Smooth muscle cell (in vitro differentiated cells): ENCODE data around the gene CACNA1B. TPM values are rescaled to one million over a fixed set of nuclear protein-coding genes. Genes with fewer than 3 reads are reported as not detected.
A peak's percentile ranks its signal among the peaks of the same experiment; 100 is the strongest.
"Not testable (repeated sequence)": the region's sequence is repeated elsewhere in the genome, so short reads cannot be mapped to it uniquely, and the experiment has no call there.

ENCODE experiments used
- DNase-seq: peaks from one replicate; lab custom pipeline; 2025; ENCODE audit not compliant: unreplicated experiment; lab: John Stamatoyannopoulos, UW
- H2AFZ ChIP-seq: fragments of 200-600 bp; sonication (generic); 2 replicates; pipeline ENCODE4 v1.6.0; 2016; ENCODE audit warnings: antibody characterized with exemption, low read depth, mild to moderate bottlenecking
- H3F3A ChIP-seq: fragments of 200-600 bp; sonication (generic); 2 replicates; pipeline ENCODE4 v1.6.0; 2017; ENCODE audit warnings: antibody characterized with exemption, low read depth
- H3K27ac ChIP-seq: fragments of 200-600 bp; sonication (generic); 2 replicates; pipeline ENCODE4 v1.5.1; 2016; ENCODE audit warnings: low read depth, mild to moderate bottlenecking
- H3K27me3 ChIP-seq: fragments of 200-600 bp; sonication (generic); 2 replicates; pipeline ENCODE4 v1.6.1; 2016; ENCODE audit warnings: low read depth, mild to moderate bottlenecking
- H3K36me3 ChIP-seq: fragments of 200-600 bp; sonication (generic); 2 replicates; pipeline ENCODE4 v1.5.1; 2016; ENCODE audit warnings: low read depth
- H3K4me1 ChIP-seq: fragments of 200-600 bp; sonication (generic); 2 replicates; pipeline ENCODE4 v1.5.1; 2016; ENCODE audit warnings: low read depth
- H3K4me2 ChIP-seq: fragments of 200-600 bp; sonication (generic); 2 replicates; pipeline ENCODE4 v1.6.0; 2016; ENCODE audit warnings: mild to moderate bottlenecking
- H3K4me3 ChIP-seq: fragments of 200-600 bp; sonication (generic); 2 replicates; pipeline ENCODE4 v1.5.1; 2016; ENCODE audit warnings: mild to moderate bottlenecking
- H3K79me2 ChIP-seq: fragments of 200-600 bp; sonication (generic); 2 replicates; pipeline ENCODE4 v1.6.0; 2016; ENCODE audit warnings: low read depth, mild to moderate bottlenecking
- H3K9ac ChIP-seq: fragments of 200-600 bp; sonication (generic); 2 replicates; pipeline ENCODE4 v1.6.0; 2016; ENCODE audit warnings: low read depth
- H3K9me3 ChIP-seq: fragments of 200-600 bp; sonication (generic); replicated peaks from 2 replicates; pipeline ENCODE4 v1.5.1; 2016; ENCODE audit warnings: low read depth
- H4K20me1 ChIP-seq: fragments of 200-600 bp; sonication (generic); 2 replicates; pipeline ENCODE4 v1.6.0; 2016; ENCODE audit warnings: low read depth
- WGBS: methylation state at CpG from one replicate; pipeline ENCODE4 v1.1.7; 2016; ENCODE audit warnings: low lambda C conversion rate; 5-methylcytosine and 5-hydroxymethylcytosine counted together
- polyA plus RNA-seq: library from polyadenylated mRNA; unstranded; fragments of >200 nt; fragmentation: Nextera tagmentation; extraction: Ambion mirVana; gene quantifications from 2 replicates; pipeline ENCODE4 v1.2.1, GENCODE V29; 2016
- total RNA-seq: library from RNA; depleted of rRNA; stranded (reverse); fragments of >200 nt; gene quantifications from 2 replicates; pipeline ENCODE4 v1.2.3, GENCODE V29; 2014
- TF ChIP-seq, protein P1 (sequence below): fragments of 200-600 bp; sonication (generic); IDR thresholded peaks from 2 replicates; pipeline ENCODE4 v1.5.1; 2017; ENCODE audit warnings: borderline replicate concordance, mild to moderate bottlenecking, antibody characterized with exemption; ENCODE audit not compliant: insufficient read depth, poor library complexity, severe bottlenecking

The CACNA1B gene
- total RNA-seq (under 0.01 and 0.09 TPM in 2 replicates), polyA plus RNA-seq (0.08 and 0.23 TPM in 2 replicates)

GRCh38 chr9:137877506-137878122 lies at the start of gene CACNA1B:
CACNA1B (plus strand) TSS chr9:137877782; CDS start chr9:137877934, 152 bp downstream.
- H3K79me2 ChIP-seq, H3K4me1 ChIP-seq, H3K9me3 ChIP-seq, H3K27ac ChIP-seq, DNase-seq, H4K20me1 ChIP-seq, H3K9ac ChIP-seq, H2AFZ ChIP-seq, H3K36me3 ChIP-seq, H3F3A ChIP-seq: not testable (repeated sequence)
- Histone ChIP-seq H3K4me3 (peak within 1 kb of the TSS; percentile 47), H3K4me2 (peak within 1 kb of the TSS; percentile 91), H3K27me3 (peaks cover 37% of the 10 kb centered on the region)
- 13% methylated on average over 13 of the region's 95 CpGs for WGBS

- H2AFZ ChIP-seq, result no peak overlapping the region
- H3K9ac ChIP-seq, result no peak overlapping the region
- TF ChIP-seq, protein P1, sequence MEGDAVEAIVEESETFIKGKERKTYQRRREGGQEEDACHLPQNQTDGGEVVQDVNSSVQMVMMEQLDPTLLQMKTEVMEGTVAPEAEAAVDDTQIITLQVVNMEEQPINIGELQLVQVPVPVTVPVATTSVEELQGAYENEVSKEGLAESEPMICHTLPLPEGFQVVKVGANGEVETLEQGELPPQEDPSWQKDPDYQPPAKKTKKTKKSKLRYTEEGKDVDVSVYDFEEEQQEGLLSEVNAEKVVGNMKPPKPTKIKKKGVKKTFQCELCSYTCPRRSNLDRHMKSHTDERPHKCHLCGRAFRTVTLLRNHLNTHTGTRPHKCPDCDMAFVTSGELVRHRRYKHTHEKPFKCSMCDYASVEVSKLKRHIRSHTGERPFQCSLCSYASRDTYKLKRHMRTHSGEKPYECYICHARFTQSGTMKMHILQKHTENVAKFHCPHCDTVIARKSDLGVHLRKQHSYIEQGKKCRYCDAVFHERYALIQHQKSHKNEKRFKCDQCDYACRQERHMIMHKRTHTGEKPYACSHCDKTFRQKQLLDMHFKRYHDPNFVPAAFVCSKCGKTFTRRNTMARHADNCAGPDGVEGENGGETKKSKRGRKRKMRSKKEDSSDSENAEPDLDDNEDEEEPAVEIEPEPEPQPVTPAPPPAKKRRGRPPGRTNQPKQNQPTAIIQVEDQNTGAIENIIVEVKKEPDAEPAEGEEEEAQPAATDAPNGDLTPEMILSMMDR, result no peak
- no peaks in the 10 kb centered on the region for H3F3A ChIP-seq
- H3K27ac ChIP-seq, result no peak overlapping the region
- peaks cover 91% of the 10 kb centered on the region for H4K20me1 ChIP-seq
- no peak overlapping the region for H3K4me3 ChIP-seq
- no peak for DNase-seq
- 97% methylated on average over 20 of the region's 20 CpGs for WGBS
- no peaks in the 10 kb centered on the region for H3K36me3 ChIP-seq
- H3K27me3 ChIP-seq, result no peaks in the 10 kb centered on the region
- H3K4me1 ChIP-seq, result no peaks in the 10 kb centered on the region
- no peaks in the 10 kb centered on the region for H3K9me3 ChIP-seq
- peaks cover 7% of the 10 kb centered on the region for H3K79me2 ChIP-seq
- H3K4me2 ChIP-seq, result no peak overlapping the region
These were observed 49.6 kb upstream of the CACNA1B start for GRCh38 chr9:137827908-137828526.

GRCh38 chr9:137828527-137829259 lies 48.9 kb upstream of the CACNA1B start:
- 77% methylated on average over 21 of the region's 21 CpGs for WGBS
- H3K79me2 ChIP-seq, result peaks cover 7% of the 10 kb centered on the region
- H3K9me3 ChIP-seq, result no peaks in the 10 kb centered on the region
- H3K36me3 ChIP-seq, result no peaks in the 10 kb centered on the region
- no peaks in the 10 kb centered on the region for H3F3A ChIP-seq
- TF ChIP-seq, protein P1, result no peak
- H2AFZ ChIP-seq, result no peak overlapping the region
- no peak for DNase-seq
- H3K27ac ChIP-seq, result no peak overlapping the region
- H3K4me2 ChIP-seq, result no peak overlapping the region
- H3K27me3 ChIP-seq, result no peaks in the 10 kb centered on the region
- H3K4me1 ChIP-seq, result no peaks in the 10 kb centered on the region
- H4K20me1 ChIP-seq, result peaks cover 95% of the 10 kb centered on the region
- no peak overlapping the region for H3K9ac ChIP-seq
- H3K4me3 ChIP-seq, result no peak overlapping the region

DNA sequence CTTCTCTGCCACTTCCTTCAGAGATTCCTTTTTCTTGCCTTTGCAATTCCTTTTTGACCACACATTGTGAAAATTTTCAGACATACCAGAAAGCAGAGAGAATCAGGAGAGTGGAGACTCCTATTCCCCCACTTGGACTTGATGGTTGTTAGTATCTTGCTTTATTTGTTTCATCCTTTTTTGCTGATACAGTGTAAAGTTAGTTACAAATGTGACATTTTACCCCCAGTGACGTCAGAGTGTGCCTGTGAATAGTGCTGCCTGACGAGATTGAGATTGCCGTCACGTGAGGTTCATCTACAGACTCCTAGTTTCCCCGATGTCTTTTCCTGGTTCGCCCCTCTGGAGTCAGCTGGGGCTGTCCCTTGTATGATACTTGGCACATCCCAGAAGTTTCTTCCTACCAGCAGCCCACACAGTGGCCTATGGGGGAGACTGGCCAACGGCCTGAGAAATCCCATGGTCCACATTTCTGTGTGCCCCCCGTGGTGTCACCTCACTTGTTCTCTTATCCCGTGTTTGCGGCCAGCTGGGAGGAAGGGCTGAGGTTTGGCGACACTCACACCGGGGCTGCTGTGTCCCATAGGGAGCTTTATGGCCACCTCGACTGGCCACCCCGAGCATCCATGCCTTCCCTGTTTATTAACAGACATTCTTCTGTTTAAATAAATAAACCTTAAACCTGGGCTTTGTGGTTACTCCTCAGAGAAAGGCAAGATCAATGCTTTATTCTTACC lies 48.2 kb upstream of the CACNA1B start:
- Histone ChIP-seq H3K4me2 (no peak overlapping the region), H3K9ac (no peak overlapping the region), H3K79me2 (peaks cover 7% of the 10 kb centered on the region), H2AFZ (no peak overlapping the region), H3F3A (no peaks in the 10 kb centered on the region), H3K9me3 (no peaks in the 10 kb centered on the region), H3K4me3 (no peak overlapping the region), H3K36me3 (no peaks in the 10 kb centered on the region), H3K27me3 (no peaks in the 10 kb centered on the region), H3K4me1 (no peaks in the 10 kb centered on the region), H3K27ac (no peak overlapping the region), H4K20me1 (peaks cover 93% of the 10 kb centered on the region)
- WGBS, result 99% methylated on average over 14 of the region's 14 CpGs
- DNase-seq, result no peak
- TF ChIP-seq, protein P1, result no peak
